K562 (cell line): Measurements from ENCODE around the gene SRPK2. TPM values are rescaled to one million over a fixed set of nuclear protein-coding genes. Genes with fewer than 3 reads are reported as not detected.

ENCODE experiments used
- EGR1 ChIP-seq: fragments of 450-650 bp; conservative IDR thresholded peaks from 2 replicates; pipeline ENCODE4 v1.6.1; 2017; ENCODE audit warnings: mild to moderate bottlenecking
- KLF10 ChIP-seq: fragments of 250-450 bp; sonication (Bioruptor Pico); IDR thresholded peaks from 2 replicates; pipeline ENCODE4 v1.6.1; 2021; ENCODE audit warnings: matching md5 sums
- MNT ChIP-seq, 2 experiments: fragments of 450-650 bp; conservative IDR thresholded peaks; 2 replicates each; pipeline ENCODE4 v1.6.1; 2017; ENCODE audit warnings: mild to moderate bottlenecking in 2 of 2, moderate library complexity in 2 of 2
- PRPF4 ChIP-seq: fragments of 200-400 bp; formaldehyde crosslinking; IDR thresholded peaks from one replicate; pipeline ENCODE4 v1.6.1; 2017; ENCODE audit warnings: low read length, low read depth, mild to moderate bottlenecking; ENCODE audit not compliant: insufficient read depth, poor library complexity, severe bottlenecking
- SP1 ChIP-seq: sonication (generic); formaldehyde crosslinking; IDR thresholded peaks from 2 replicates; pipeline ENCODE4 v1.8.1; 2022; ENCODE audit warnings: mild to moderate bottlenecking, missing genetic modification reagents
- SREBF1 ChIP-seq: fragments of 150-350 bp; IDR thresholded peaks from 2 replicates; pipeline ENCODE4 v1.6.1; 2014; ENCODE audit warnings: antibody characterized with exemption, low read depth, low read length, borderline replicate concordance
- XRCC5 ChIP-seq: fragments of 200-400 bp; formaldehyde crosslinking; IDR thresholded peaks from 2 replicates; pipeline ENCODE4 v1.6.1; 2017; ENCODE audit warnings: low read depth, mild to moderate bottlenecking, low read length
- ZBTB7A ChIP-seq: IDR thresholded peaks from 2 replicates; pipeline ENCODE4 v1.6.1; 2011; ENCODE audit warnings: low read depth, mild to moderate bottlenecking, low read length, moderate library complexity, borderline replicate concordance; ENCODE audit not compliant: control insufficient read depth
- polyA plus RNA-seq, 8 experiments: library from polyadenylated mRNA; depleted of rRNA in 4 of 8; stranded (reverse) in 5 of 8; unstranded in 3 of 8; fragments of >200 nt; fragmentation: Nextera tagmentation in 2 of 8; fragmentation: Illumina TruSeq in 1 of 8; extraction: Ambion mirVana in 2 of 8; extraction: Trizol in 1 of 8; gene quantifications; 2 replicates each; pipeline versions ENCODE4 v1.2.1 to v1.2.3, GENCODE V29; 2011 to 2014; ENCODE audit warnings: inconsistent platforms in 1 of 8, missing spikeins in 1 of 8
- total RNA-seq, 7 experiments: library from RNA; depleted of rRNA in 6 of 7; stranded (reverse); fragments of >200 nt in 6 of 7; fragmentation: Illumina TruSeq in 2 of 7; extraction: Trizol in 2 of 7; gene quantifications; 2 replicates each; pipeline versions ENCODE4 v1.2.1 to v1.2.3, GENCODE V29; 2011 to 2021; ENCODE audit warnings: low replicate concordance in 1 of 7

Gene SRPK2
- total and polyA plus RNA-seq, 9 of the 15 experiments (the other 6 are each of a cell fraction or from before 2014, with no cell fraction given): 21.5 to 44.7 (median 33.3) TPM

- 0 out of 2 replicates have a peak, but pooled peaks have one; percentile 19 for TF ChIP-seq ZBTB7A
- TF ChIP-seq PRPF4: no peak
- no peak for TF ChIP-seq MNT (conservative IDR thresholded peaks at IDR 0.05)
- 0 out of 2 replicates have a peak, but pooled peaks have one; percentile 25 for TF ChIP-seq SP1 (CRISPR knock-in tag)
- no peak for TF ChIP-seq SREBF1
- TF ChIP-seq XRCC5: no peak
- peak; percentile 60 for TF ChIP-seq EGR1
- TF ChIP-seq KLF10 (CRISPR knock-in tag): no peak
Observed at GRCh38 chr7:105131890-105132289, 256.8 kb downstream of the SRPK2 start (continued).
